Stimulated activated CD4-positive, alpha-beta T cell treated with anti-CD3 and anti-CD28 coated beads, TNF-alpha, amount 100 ng/mL, for 1 hour (primary cell): ENCODE data around the gene B3GNT4.
"Not testable (repeated sequence)": the region's sequence is repeated elsewhere in the genome, so short reads cannot be mapped to it uniquely, and the experiment has no call there.

Experiments
- DNase-seq, 3 donors: peaks; one replicate each; pipeline ENCODE4 v3.0.0-alpha.2; 2020; ENCODE audit warnings: low read depth in 3 of 3, low spot score in 1 of 3

The B3GNT4 gene

GRCh38 chr12:122215771-122216170 is 12.3 kb downstream of the B3GNT4 start:
- DNase-seq = no peak

- no peak for DNase-seq
Measured at GRCh38 chr12:122216445-122216844, 12.9 kb downstream of the B3GNT4 start.

- peak; percentile 99 to 100 (median 100) for DNase-seq
Measured at GRCh38 chr12:122225683-122226365, 22.3 kb downstream of the B3GNT4 start, which contains the start of gene DIABLO. DIABLO (minus strand) TSS chr12:122226052; CDS start chr12:122226014, 38 bp downstream.

- DNase-seq = no peak
Measured at GRCh38 chr12:122226366-122227125, 23.0 kb downstream of the B3GNT4 start.

- no peak for DNase-seq
Measured at GRCh38 chr12:122227341-122227740, 23.8 kb downstream of the B3GNT4 start.

GRCh38 chr12:122228092-122228491 is 24.6 kb downstream of the B3GNT4 start:
- DNase-seq = no peak

- no peak for DNase-seq
Measured at GRCh38 chr12:122230798-122231197, 27.3 kb downstream of the B3GNT4 start.

GRCh38 chr12:122232691-122233090 is 29.2 kb downstream of the B3GNT4 start:
- no peak for DNase-seq

- DNase-seq = no peak
Measured at GRCh38 chr12:122235741-122236140, 32.2 kb downstream of the B3GNT4 start.

- no peak for DNase-seq
Measured at GRCh38 chr12:122238861-122239260, 35.4 kb downstream of the B3GNT4 start.

- DNase-seq = no peak
Measured at GRCh38 chr12:122243965-122244364, 40.5 kb downstream of the B3GNT4 start.

GRCh38 chr12:122244565-122245371 is 41.3 kb downstream of the B3GNT4 start:
- no peak for DNase-seq

- DNase-seq = no peak
Measured at GRCh38 chr12:122245553-122245952, 42.0 kb downstream of the B3GNT4 start.

- no peak for DNase-seq
Measured at GRCh38 chr12:122250047-122250446, 46.5 kb downstream of the B3GNT4 start.

GRCh38 chr12:122250536-122250935 is 47.0 kb downstream of the B3GNT4 start:
- no peak for DNase-seq

- not testable (repeated sequence) for DNase-seq
Measured at GRCh38 chr12:122258462-122258861, 55.0 kb downstream of the B3GNT4 start.
